Neural progenitor cell (in vitro differentiated cells): ENCODE measurements around the gene PRMT7. TPM values are rescaled to one million over a fixed set of nuclear protein-coding genes. Genes with fewer than 3 reads are reported as not detected.

Source experiments
- DNase-seq: peaks from one replicate; pipeline ENCODE4 v3.0.0-alpha.2; 2016; ENCODE audit warnings: low spot score
- H2AFZ ChIP-seq: fragments of 200-600 bp; sonication (generic); replicated peaks from 2 replicates; pipeline ENCODE4 v1.6.1; 2016; ENCODE audit warnings: antibody characterized with exemption
- H3F3A ChIP-seq: fragments of 200-600 bp; sonication (generic); 2 replicates; pipeline ENCODE4 v1.6.1; 2016; ENCODE audit warnings: antibody characterized with exemption, low read depth
- H3K27ac ChIP-seq: fragments of 200-600 bp; sonication (generic); 2 replicates; pipeline ENCODE4 v1.5.1; 2016; ENCODE audit warnings: mild to moderate bottlenecking
- H3K27me3 ChIP-seq: fragments of 200-600 bp; sonication (generic); 2 replicates; pipeline ENCODE4 v1.6.1; 2016; ENCODE audit warnings: mild to moderate bottlenecking, moderate library complexity
- H3K36me3 ChIP-seq: fragments of 200-600 bp; sonication (generic); 2 replicates; pipeline ENCODE4 v1.5.1; 2016
- H3K4me1 ChIP-seq: fragments of 200-600 bp; sonication (generic); 2 replicates; pipeline ENCODE4 v1.6.1; 2016; ENCODE audit warnings: mixed run types
- H3K4me2 ChIP-seq: fragments of 200-600 bp; sonication (generic); 2 replicates; pipeline ENCODE4 v1.6.1; 2016
- H3K4me3 ChIP-seq: fragments of 200-600 bp; sonication (generic); 2 replicates; pipeline ENCODE4 v1.5.1; 2016
- H3K79me2 ChIP-seq: fragments of 200-600 bp; sonication (generic); 2 replicates; pipeline ENCODE4 v1.6.1; 2016; ENCODE audit warnings: low read depth
- H3K9ac ChIP-seq: fragments of 200-600 bp; sonication (generic); 2 replicates; pipeline ENCODE4 v1.6.1; 2016
- H3K9me3 ChIP-seq: fragments of 200-600 bp; sonication (generic); 2 replicates; pipeline ENCODE4 v1.5.1; 2016; ENCODE audit warnings: low read depth
- H4K20me1 ChIP-seq: fragments of 200-600 bp; sonication (generic); 2 replicates; pipeline ENCODE4 v1.6.1; 2016; ENCODE audit warnings: low read depth
- H3K27ac Mint-ChIP-seq: 3 replicates; pipeline ENCODE4 v1.8.0; 2021; ENCODE audit warnings: mixed read lengths
- H3K27me3 Mint-ChIP-seq: 2 replicates; pipeline ENCODE4 v1.8.0; 2022; ENCODE audit warnings: low read depth, mild to moderate bottlenecking, inconsistent platforms, moderate library complexity, mixed read lengths; ENCODE audit not compliant: insufficient read depth
- H3K36me3 Mint-ChIP-seq: 3 replicates; pipeline ENCODE4 v1.8.0; 2021; ENCODE audit warnings: mixed read lengths
- H3K4me1 Mint-ChIP-seq: 3 replicates; pipeline ENCODE4 v1.8.0; 2021; ENCODE audit warnings: mixed read lengths
- H3K4me3 Mint-ChIP-seq: 3 replicates; pipeline ENCODE4 v1.8.0; 2021; ENCODE audit warnings: mild to moderate bottlenecking, moderate library complexity, mixed read lengths
- H3K9me3 Mint-ChIP-seq: 3 replicates; pipeline ENCODE4 v1.8.0; 2020; ENCODE audit warnings: mixed read lengths
- EZH2 ChIP-seq: fragments of 200-600 bp; sonication (generic); IDR thresholded peaks from 2 replicates; pipeline ENCODE4 v1.6.1; 2017; ENCODE audit warnings: antibody characterized with exemption, mild to moderate bottlenecking, moderate library complexity
- EZH2phosphoT487 ChIP-seq: fragments of 200-600 bp; sonication (generic); IDR thresholded peaks from 2 replicates; pipeline ENCODE4 v1.6.1; 2017; ENCODE audit warnings: antibody characterized with exemption
- total RNA-seq: library from RNA; depleted of rRNA; stranded (reverse); fragments of >200 nt; gene quantifications from 2 replicates; pipeline ENCODE4 v1.2.3, GENCODE V29; 2015; ENCODE audit warnings: low replicate concordance
- TF ChIP-seq, protein P1 (sequence below): fragments of 200-600 bp; sonication (generic); IDR thresholded peaks from 2 replicates; pipeline ENCODE4 v1.5.1; 2017; ENCODE audit warnings: antibody characterized with exemption, mild to moderate bottlenecking

Gene PRMT7
- total RNA-seq, 1 donor from 2014 or later, result 70.2 TPM

GRCh38 chr16:68374246-68374805 lies 63.5 kb downstream of the PRMT7 start:
- H3K4me3 Mint-ChIP-seq, result no peak overlapping the region
- no peaks in the 10 kb centered on the region for H3K9me3 Mint-ChIP-seq
- H3K4me3 ChIP-seq, result no peak overlapping the region
- H3K27me3 ChIP-seq, result no peaks in the 10 kb centered on the region
- peaks cover 20% of the 10 kb centered on the region for H3K4me1 ChIP-seq
- TF ChIP-seq EZH2phosphoT487 (no peak), EZH2 (no peak)
- TF ChIP-seq, protein P1, sequence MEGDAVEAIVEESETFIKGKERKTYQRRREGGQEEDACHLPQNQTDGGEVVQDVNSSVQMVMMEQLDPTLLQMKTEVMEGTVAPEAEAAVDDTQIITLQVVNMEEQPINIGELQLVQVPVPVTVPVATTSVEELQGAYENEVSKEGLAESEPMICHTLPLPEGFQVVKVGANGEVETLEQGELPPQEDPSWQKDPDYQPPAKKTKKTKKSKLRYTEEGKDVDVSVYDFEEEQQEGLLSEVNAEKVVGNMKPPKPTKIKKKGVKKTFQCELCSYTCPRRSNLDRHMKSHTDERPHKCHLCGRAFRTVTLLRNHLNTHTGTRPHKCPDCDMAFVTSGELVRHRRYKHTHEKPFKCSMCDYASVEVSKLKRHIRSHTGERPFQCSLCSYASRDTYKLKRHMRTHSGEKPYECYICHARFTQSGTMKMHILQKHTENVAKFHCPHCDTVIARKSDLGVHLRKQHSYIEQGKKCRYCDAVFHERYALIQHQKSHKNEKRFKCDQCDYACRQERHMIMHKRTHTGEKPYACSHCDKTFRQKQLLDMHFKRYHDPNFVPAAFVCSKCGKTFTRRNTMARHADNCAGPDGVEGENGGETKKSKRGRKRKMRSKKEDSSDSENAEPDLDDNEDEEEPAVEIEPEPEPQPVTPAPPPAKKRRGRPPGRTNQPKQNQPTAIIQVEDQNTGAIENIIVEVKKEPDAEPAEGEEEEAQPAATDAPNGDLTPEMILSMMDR, result no peak
- peaks cover 16% of the 10 kb centered on the region for H3F3A ChIP-seq
- H3K27ac ChIP-seq, result no peak overlapping the region
- H3K4me1 Mint-ChIP-seq, result peaks cover 53% of the 10 kb centered on the region
- no peaks in the 10 kb centered on the region for H3K36me3 Mint-ChIP-seq
- peaks cover 4% of the 10 kb centered on the region for H3K27me3 Mint-ChIP-seq
- H3K9ac ChIP-seq, result no peak overlapping the region
- no peaks in the 10 kb centered on the region for H4K20me1 ChIP-seq
- no peak overlapping the region for H3K4me2 ChIP-seq
- no peak overlapping the region for H3K27ac Mint-ChIP-seq
- no peak for DNase-seq
- H2AFZ ChIP-seq, result no peak overlapping the region
- no peaks in the 10 kb centered on the region for H3K79me2 ChIP-seq
- H3K36me3 ChIP-seq, result no peaks in the 10 kb centered on the region
- H3K9me3 ChIP-seq, result no peaks in the 10 kb centered on the region

DNA sequence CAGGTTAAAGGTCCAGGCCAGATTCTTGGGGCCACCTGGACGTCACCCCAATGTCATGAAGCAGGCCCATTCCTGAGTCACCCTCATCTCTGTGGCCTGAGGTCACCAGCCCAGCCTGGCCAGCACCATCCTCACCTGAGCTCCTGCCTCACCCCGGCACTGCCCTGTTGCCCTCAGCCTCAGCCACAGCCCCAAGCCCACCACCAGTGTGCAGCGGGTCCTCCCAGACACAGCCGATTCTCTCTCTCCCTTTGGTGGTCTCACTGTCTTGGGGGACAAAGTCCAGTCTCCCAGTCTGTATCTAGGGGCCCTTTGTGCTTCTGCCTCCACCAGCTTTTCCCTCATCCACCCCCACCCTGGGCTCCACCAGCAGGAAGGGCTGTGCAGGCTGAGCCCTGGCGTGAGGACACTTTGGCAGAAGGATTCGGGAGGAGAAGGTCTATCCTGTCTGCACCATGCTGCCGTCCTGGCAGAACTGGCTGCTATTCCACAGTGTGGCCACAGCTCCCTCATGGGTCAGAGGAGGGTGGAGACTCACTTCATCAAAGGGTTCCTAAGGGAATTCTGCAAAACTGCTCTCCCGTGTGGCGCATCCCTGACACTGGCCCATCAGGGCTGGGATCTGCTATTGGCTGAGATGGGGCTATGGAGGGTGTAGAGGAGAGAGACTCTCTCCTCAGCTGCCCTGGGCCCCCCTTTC lies 64.3 kb downstream of the PRMT7 start:
- no peaks in the 10 kb centered on the region for H3K9me3 Mint-ChIP-seq
- Histone ChIP-seq H3K27me3 (no peaks in the 10 kb centered on the region), H3K79me2 (no peaks in the 10 kb centered on the region), H3K9me3 (no peaks in the 10 kb centered on the region), H3K9ac (no peak overlapping the region), H3K36me3 (no peaks in the 10 kb centered on the region), H3K4me2 (peak overlapping the region; percentile 17), H2AFZ (no peak overlapping the region), H3K27ac (no peak overlapping the region), H3F3A (peaks cover 16% of the 10 kb centered on the region), H3K4me3 (no peak overlapping the region), H3K4me1 (peaks cover 16% of the 10 kb centered on the region), H4K20me1 (no peaks in the 10 kb centered on the region)
- H3K4me3 Mint-ChIP-seq, result no peak overlapping the region
- DNase-seq, result peak; percentile 35
- peaks cover 48% of the 10 kb centered on the region for H3K4me1 Mint-ChIP-seq
- no peaks in the 10 kb centered on the region for H3K36me3 Mint-ChIP-seq
- H3K27me3 Mint-ChIP-seq, result peaks cover 4% of the 10 kb centered on the region
- peak overlapping the region; percentile 81 for H3K27ac Mint-ChIP-seq
- TF ChIP-seq, protein P1, result no peak
- TF ChIP-seq EZH2phosphoT487, result no peak
- TF ChIP-seq EZH2, result no peak

- no peaks in the 10 kb centered on the region for H3K9me3 ChIP-seq
- H3K9ac ChIP-seq, result no peak overlapping the region
- peak overlapping the region; percentile 10 for H3K27ac Mint-ChIP-seq
- H3K4me3 ChIP-seq, result no peak overlapping the region
- H3K4me3 Mint-ChIP-seq, result no peak overlapping the region
- peaks cover 6% of the 10 kb centered on the region for H3K27me3 Mint-ChIP-seq
- H2AFZ ChIP-seq, result no peak overlapping the region
- peaks cover 16% of the 10 kb centered on the region for H3F3A ChIP-seq
- H3K9me3 Mint-ChIP-seq, result no peaks in the 10 kb centered on the region
- no peaks in the 10 kb centered on the region for H3K27me3 ChIP-seq
- TF ChIP-seq EZH2phosphoT487, result no peak
- TF ChIP-seq, protein P1, result no peak
- no peak for TF ChIP-seq EZH2
- peak overlapping the region; percentile 24 for H3K27ac ChIP-seq
- no peaks in the 10 kb centered on the region for H3K36me3 ChIP-seq
- DNase-seq, result peak; percentile 75
- H3K4me2 ChIP-seq, result peak overlapping the region; percentile 17
- no peaks in the 10 kb centered on the region for H3K79me2 ChIP-seq
- H3K4me1 Mint-ChIP-seq, result peaks cover 43% of the 10 kb centered on the region
- no peaks in the 10 kb centered on the region for H4K20me1 ChIP-seq
- H3K36me3 Mint-ChIP-seq, result no peaks in the 10 kb centered on the region
- peaks cover 16% of the 10 kb centered on the region for H3K4me1 ChIP-seq
These were observed 65.2 kb downstream of the PRMT7 start for GRCh38 chr16:68375801-68376536.
